Omental fat pad (tissue), 4 donors: ENCODE measurements around the gene GPR3. TPM values are rescaled to one million over a fixed set of nuclear protein-coding genes. Genes with fewer than 3 reads are reported as not detected.
"Not testable (repeated sequence)": the region's sequence is repeated elsewhere in the genome, so short reads cannot be mapped to it uniquely, and the experiment has no call there.

Source experiments
- ATAC-seq: fragments of 150-250 bp; one replicate; pipeline ENCODE4 v1.9.1; 2016; ENCODE audit warnings: mild to moderate bottlenecking, moderate library complexity; ENCODE audit not compliant: low FRiP score
- DNase-seq: peaks from one replicate; pipeline ENCODE4 v3.0.0-alpha.2; 2019; ENCODE audit warnings: low spot score
- total RNA-seq, 4 donors: library from RNA; depleted of rRNA; stranded (reverse); fragments of >200 nt; gene quantifications; one replicate each; pipeline ENCODE4 v1.1.0, GENCODE V29; 2016
- TF ChIP-seq, protein P1 (sequence below), 3 donors: fragments of 450-650 bp; IDR thresholded peaks; one replicate each; pipeline ENCODE4 v1.5.1; 2016 to 2017; ENCODE audit warnings: antibody characterized with exemption in 3 of 3, mild to moderate bottlenecking in 3 of 3, moderate library complexity in 2 of 3

Gene GPR3
- total RNA-seq, 4 donors from 2014 or later, result 0.19 to 1.3 (median 0.65) TPM; not detected in 1

DNA sequence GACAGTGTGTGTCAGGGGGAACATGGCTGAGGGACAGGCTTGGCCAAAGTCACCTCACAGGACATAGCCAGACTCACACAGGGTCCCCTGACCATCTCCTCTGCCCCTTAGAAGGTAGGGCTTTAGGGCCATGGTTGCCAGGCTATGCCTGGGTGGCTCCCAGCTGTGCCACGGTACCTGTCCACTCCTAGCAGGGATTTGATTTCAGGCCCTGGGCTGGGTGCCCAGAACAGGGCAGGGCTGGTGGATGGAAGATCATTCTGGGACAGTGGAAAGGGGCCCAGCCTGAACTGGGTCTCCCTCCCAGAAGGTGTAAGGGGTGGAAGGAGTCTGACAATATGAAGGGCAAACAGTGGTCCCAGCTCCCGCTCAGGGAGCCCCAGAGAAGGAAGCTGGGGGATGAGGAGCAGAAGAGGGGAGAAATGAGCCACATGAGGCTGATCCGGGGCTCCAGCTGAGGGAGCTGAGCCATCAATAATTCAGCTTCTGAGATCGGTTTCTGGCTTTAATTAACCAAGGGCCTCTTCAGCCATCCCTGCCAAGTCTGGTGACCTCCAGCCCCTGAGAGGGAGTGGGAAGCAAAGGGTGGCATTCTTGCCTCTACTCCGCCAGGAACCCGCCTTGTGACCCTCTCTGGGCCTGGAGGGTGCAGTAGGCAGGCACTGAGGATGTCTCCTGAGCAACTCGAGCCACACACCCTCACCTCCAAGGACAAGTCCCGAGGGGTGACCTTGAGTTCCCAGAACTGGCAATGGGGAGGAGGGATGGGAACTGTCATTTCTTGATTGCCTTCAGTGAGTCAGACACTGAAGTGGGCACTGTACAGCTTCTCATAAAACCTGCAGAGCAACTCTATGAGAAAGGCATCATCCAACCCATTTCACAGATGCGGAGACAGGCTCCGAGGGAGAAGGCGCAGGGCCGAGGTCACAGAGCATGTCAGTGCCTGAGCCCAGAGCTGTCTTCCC is 11.4 kb upstream of the GPR3 start:
- TF ChIP-seq, protein P1, sequence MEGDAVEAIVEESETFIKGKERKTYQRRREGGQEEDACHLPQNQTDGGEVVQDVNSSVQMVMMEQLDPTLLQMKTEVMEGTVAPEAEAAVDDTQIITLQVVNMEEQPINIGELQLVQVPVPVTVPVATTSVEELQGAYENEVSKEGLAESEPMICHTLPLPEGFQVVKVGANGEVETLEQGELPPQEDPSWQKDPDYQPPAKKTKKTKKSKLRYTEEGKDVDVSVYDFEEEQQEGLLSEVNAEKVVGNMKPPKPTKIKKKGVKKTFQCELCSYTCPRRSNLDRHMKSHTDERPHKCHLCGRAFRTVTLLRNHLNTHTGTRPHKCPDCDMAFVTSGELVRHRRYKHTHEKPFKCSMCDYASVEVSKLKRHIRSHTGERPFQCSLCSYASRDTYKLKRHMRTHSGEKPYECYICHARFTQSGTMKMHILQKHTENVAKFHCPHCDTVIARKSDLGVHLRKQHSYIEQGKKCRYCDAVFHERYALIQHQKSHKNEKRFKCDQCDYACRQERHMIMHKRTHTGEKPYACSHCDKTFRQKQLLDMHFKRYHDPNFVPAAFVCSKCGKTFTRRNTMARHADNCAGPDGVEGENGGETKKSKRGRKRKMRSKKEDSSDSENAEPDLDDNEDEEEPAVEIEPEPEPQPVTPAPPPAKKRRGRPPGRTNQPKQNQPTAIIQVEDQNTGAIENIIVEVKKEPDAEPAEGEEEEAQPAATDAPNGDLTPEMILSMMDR (IDR thresholded peaks at IDR 0.05), result no peak
- ATAC-seq, result no peak
- no peak for DNase-seq

- TF ChIP-seq, protein P1 (IDR thresholded peaks at IDR 0.05), result no peak
- ATAC-seq (no peak), DNase-seq (no peak)
Observed at GRCh38 chr1:27381969-27382762, 10.3 kb upstream of the GPR3 start.

- no peak for ATAC-seq
Observed at GRCh38 chr1:27383039-27383605, 9.3 kb upstream of the GPR3 start, which contains the start of gene CD164L2. Gene CD164L2, minus strand, starts transcription at chr1:27383333. Its CDS starts 94 bp downstream, at chr1:27383239.

GRCh38 chr1:27383661-27384060 is 8.8 kb upstream of the GPR3 start:
- DNase-seq, result no peak
- ATAC-seq, result no peak
- TF ChIP-seq, protein P1 (IDR thresholded peaks at IDR 0.05), result no peak

More at GRCh38 chr1:27383039-27383605, 9.3 kb upstream of the GPR3 start, which contains the start of gene CD164L2:
- no peak for DNase-seq
- TF ChIP-seq, protein P1 (IDR thresholded peaks at IDR 0.05), result no peak

GRCh38 chr1:27384797-27385196 is 7.6 kb upstream of the GPR3 start:
- not testable (repeated sequence) for ATAC-seq, DNase-seq

DNA sequence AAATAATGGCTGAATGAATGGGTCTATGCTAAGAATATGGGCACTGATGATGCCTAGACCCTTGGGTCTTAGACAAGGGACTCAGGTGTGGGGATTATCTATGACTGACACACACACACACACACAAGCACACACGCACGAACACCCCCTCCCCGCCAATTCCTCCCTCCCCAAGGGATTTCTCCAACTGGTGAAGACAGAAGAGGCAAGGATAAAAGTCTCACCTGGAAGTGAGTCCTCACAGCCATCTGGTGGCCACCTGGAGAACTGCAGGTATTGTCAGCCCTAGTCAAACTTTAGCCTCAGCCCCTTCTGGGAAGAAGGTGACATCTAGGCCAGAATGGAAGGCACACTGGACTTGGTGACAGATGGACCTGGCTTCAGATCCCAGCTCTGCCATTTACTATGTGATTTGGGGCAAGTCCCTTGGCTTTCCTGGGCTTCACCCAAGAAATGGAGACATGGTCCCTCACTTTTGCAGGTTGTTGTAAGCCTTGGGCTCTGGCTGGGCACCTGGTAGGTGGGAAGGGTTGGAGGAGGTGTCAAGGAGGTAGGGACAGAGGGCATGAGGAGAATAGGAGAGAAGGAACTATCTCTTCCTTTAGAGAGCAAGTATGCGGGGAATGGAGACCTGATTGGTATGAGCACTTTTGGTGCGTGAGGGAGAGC is 4.0 kb upstream of the GPR3 start:
- TF ChIP-seq, protein P1 (IDR thresholded peaks at IDR 0.05), result peak in 1 of 3 donors; percentile 58
- DNase-seq (peak; percentile 83), ATAC-seq (no peak)
